ENCODE results near the gene KIRREL3.
A peak's percentile ranks its signal among the peaks of the same experiment; 100 is the strongest.

The KIRREL3 gene

GRCh38 chr11:126929179-126930061 is 71.2 kb downstream of the KIRREL3 start:
- FAIRE-seq (no peak), DNase-seq (ENCODE audit: insufficient read length, low spot score) (no peak)
- TF ChIP-seq SPI1 (IDR thresholded peaks at IDR 0.05; ENCODE audit: low read depth, low read length) (no peak), PAX5 (IDR thresholded peaks at IDR 0.05; ENCODE audit: insufficient read depth, low read length, severe bottlenecking) (no peak), POLR2A (IDR thresholded peaks at IDR 0.05; ENCODE audit: low read depth, low read length) (no peak), POU2F2 (IDR thresholded peaks at IDR 0.05; ENCODE audit: low read depth, low read length) (no peak), POLR2AphosphoS5 (IDR thresholded peaks at IDR 0.05; ENCODE audit: low read depth, low read length) (no peak), TAF1 (IDR thresholded peaks at IDR 0.05; ENCODE audit: low read depth, low read length) (no peak)

DNA sequence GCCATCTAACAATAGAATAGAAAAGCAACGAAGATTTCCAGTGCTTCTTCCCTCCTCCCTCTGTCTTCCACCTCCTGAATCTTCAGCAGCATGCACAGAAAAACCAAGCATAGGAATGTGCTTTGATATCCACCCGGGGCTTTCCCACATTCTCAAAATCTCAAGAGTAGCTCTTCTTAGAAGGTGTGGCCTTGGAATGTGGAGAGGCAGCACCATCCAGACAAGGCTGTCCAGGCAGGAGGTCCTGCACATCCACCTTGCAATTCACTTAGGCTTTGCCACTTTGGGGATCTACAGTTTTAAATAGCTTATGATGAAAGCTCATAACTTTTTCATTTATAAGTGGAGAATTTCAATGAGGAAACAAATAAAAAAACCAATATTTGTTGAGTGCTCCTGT is 72.9 kb downstream of the KIRREL3 start:
- no peak for DNase-seq (ENCODE audit: insufficient read length, low spot score)
- FAIRE-seq = no peak
- no peak for TF ChIP-seq POLR2AphosphoS5 (IDR thresholded peaks at IDR 0.05; ENCODE audit: low read depth, low read length)
- TF ChIP-seq POLR2A (IDR thresholded peaks at IDR 0.05; ENCODE audit: low read depth, low read length) = no peak
- TF ChIP-seq TAF1 (IDR thresholded peaks at IDR 0.05; ENCODE audit: low read depth, low read length) = no peak
- no peak for TF ChIP-seq POU2F2 (IDR thresholded peaks at IDR 0.05; ENCODE audit: low read depth, low read length)
- TF ChIP-seq PAX5 (IDR thresholded peaks at IDR 0.05; ENCODE audit: insufficient read depth, low read length, severe bottlenecking) = no peak
- no peak for TF ChIP-seq SPI1 (IDR thresholded peaks at IDR 0.05; ENCODE audit: low read depth, low read length)

DNA sequence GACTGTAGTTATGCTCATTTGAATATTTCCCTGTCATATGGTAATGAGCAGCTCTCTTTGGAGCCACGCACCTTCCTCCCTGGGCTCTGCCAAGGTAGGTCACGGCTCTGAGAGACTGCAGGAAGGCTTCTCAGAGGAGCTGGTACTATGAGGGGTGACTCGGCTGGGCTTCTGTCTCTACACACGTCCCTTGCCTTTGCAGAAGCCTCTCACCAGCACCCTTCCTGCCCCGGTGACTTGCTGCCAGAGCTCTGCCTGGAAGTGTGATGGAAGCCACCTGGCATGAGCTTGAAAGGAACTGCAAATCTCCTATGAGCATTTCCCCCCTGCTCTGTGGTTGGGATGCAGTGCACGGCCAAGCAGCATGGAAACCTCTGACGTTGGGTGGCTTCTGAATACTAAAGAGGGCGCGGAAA is 74.2 kb downstream of the KIRREL3 start:
- FAIRE-seq (no peak), DNase-seq (ENCODE audit: insufficient read length, low spot score) (no peak)
- TF ChIP-seq POLR2A (IDR thresholded peaks at IDR 0.05; ENCODE audit: low read depth, low read length) = no peak
- no peak for TF ChIP-seq SPI1 (IDR thresholded peaks at IDR 0.05; ENCODE audit: low read depth, low read length)
- no peak for TF ChIP-seq TAF1 (IDR thresholded peaks at IDR 0.05; ENCODE audit: low read depth, low read length)
- TF ChIP-seq POLR2AphosphoS5 (IDR thresholded peaks at IDR 0.05; ENCODE audit: low read depth, low read length) = no peak
- TF ChIP-seq PAX5 (IDR thresholded peaks at IDR 0.05; ENCODE audit: insufficient read depth, low read length, severe bottlenecking) = no peak
- no peak for TF ChIP-seq POU2F2 (IDR thresholded peaks at IDR 0.05; ENCODE audit: low read depth, low read length)

GRCh38 chr11:126925321-126926093 is 75.1 kb downstream of the KIRREL3 start:
- no peak for TF ChIP-seq POU2F2 (IDR thresholded peaks at IDR 0.05; ENCODE audit: low read depth, low read length)
- TF ChIP-seq SPI1 (IDR thresholded peaks at IDR 0.05; ENCODE audit: low read depth, low read length) = no peak
- no peak for TF ChIP-seq POLR2A (IDR thresholded peaks at IDR 0.05; ENCODE audit: low read depth, low read length)
- TF ChIP-seq PAX5 (IDR thresholded peaks at IDR 0.05; ENCODE audit: insufficient read depth, low read length, severe bottlenecking) = no peak
- no peak for TF ChIP-seq POLR2AphosphoS5 (IDR thresholded peaks at IDR 0.05; ENCODE audit: low read depth, low read length)
- no peak for TF ChIP-seq TAF1 (IDR thresholded peaks at IDR 0.05; ENCODE audit: low read depth, low read length)
- DNase-seq (ENCODE audit: insufficient read length, low spot score) (no peak), FAIRE-seq (no peak)

GRCh38 chr11:126924376-126925040 is 76.1 kb downstream of the KIRREL3 start:
- DNase-seq (ENCODE audit: insufficient read length, low spot score) (no peak), FAIRE-seq (no peak)
- TF ChIP-seq POLR2A (IDR thresholded peaks at IDR 0.05; ENCODE audit: low read depth, low read length) = no peak
- no peak for TF ChIP-seq POU2F2 (IDR thresholded peaks at IDR 0.05; ENCODE audit: low read depth, low read length)
- TF ChIP-seq TAF1 (IDR thresholded peaks at IDR 0.05; ENCODE audit: low read depth, low read length) = no peak

DNA sequence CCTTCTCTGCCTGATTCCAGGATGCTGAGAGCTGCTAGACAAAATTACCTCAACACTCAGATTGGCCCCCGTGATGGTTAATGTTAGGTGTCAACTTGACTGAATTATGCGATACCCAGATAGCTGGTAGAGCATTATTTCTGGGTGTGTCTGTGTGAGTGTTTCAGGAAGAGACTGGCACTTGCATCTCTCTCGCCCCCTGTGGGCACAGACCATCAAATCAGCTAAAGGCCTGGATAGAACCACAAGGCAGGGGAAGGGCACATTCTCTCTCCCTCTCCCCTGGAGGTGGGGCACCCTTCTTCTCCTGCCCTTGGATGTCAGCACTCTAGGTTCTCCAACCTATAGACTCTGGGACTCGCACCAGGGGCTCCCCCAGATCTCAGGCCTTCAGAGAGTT is 79.7 kb downstream of the KIRREL3 start:
- TF ChIP-seq TAF1 (IDR thresholded peaks at IDR 0.05; ENCODE audit: low read depth, low read length) = no peak
- TF ChIP-seq POLR2A (IDR thresholded peaks at IDR 0.05; ENCODE audit: low read depth, low read length) = no peak
- TF ChIP-seq SPI1 (IDR thresholded peaks at IDR 0.05; ENCODE audit: low read depth, low read length) = no peak
- no peak for FAIRE-seq
- no peak for DNase-seq (ENCODE audit: insufficient read length, low spot score)

DNA sequence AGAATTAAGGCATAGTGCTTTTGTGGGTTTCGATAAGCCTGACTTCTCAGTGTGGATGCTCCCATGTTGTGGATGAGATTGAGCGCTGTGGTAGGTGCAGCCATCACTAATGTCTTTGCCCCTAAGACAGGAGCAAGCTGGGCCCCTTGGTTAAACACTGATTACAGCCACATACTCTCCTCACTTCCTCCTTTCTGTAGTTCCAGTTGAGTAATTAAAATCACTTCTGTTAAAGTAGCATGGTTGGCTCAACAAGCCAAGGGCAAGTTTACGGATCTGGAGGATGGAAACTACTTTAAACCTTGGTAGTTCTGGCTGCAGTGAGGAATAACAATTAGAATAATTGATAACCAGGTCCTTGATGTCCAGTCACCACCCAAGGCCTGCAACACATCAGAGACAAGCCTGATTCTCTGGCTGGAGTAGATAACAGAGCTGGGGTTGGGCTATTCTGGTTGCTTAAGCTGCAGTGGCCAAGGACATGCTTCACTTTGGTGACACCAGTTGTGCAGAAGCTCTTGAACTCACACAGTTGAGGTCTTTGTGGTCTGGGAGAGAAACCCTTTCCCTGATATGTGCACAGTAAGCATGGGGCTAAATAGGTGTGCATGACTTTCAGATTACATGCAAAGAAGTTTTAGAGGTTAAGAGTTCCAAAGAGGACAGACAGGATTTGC is 81.3 kb downstream of the KIRREL3 start:
- FAIRE-seq (no peak), DNase-seq (ENCODE audit: insufficient read length, low spot score) (no peak)
- TF ChIP-seq POU2F2 (IDR thresholded peaks at IDR 0.05; ENCODE audit: low read depth, low read length) = no peak
- TF ChIP-seq SPI1 (IDR thresholded peaks at IDR 0.05; ENCODE audit: low read depth, low read length) = peak; percentile 92

- DNase-seq (ENCODE audit: insufficient read length, low spot score) (no peak), FAIRE-seq (no peak)
- TF ChIP-seq POU2F2 (IDR thresholded peaks at IDR 0.05; ENCODE audit: low read depth, low read length) (no peak), TAF1 (IDR thresholded peaks at IDR 0.05; ENCODE audit: low read depth, low read length) (no peak), POLR2A (IDR thresholded peaks at IDR 0.05; ENCODE audit: low read depth, low read length) (no peak), SPI1 (IDR thresholded peaks at IDR 0.05; ENCODE audit: low read depth, low read length) (no peak), POLR2AphosphoS5 (IDR thresholded peaks at IDR 0.05; ENCODE audit: low read depth, low read length) (no peak), PAX5 (IDR thresholded peaks at IDR 0.05; ENCODE audit: insufficient read depth, low read length, severe bottlenecking) (no peak)
These were observed 82.0 kb downstream of the KIRREL3 start for GRCh38 chr11:126918556-126918955.
